HCT116 (cell line): Measurements from ENCODE around the gene RPS6KA1. TPM values are rescaled to one million over a fixed set of nuclear protein-coding genes. Genes with fewer than 3 reads are reported as not detected.

Experiments used
- ATAC-seq: fragments of 200-7000 bp; cut with Tn5 transposase; 2 replicates; pipeline ENCODE4 v1.9.1; 2020; ENCODE audit warnings: mild to moderate bottlenecking, moderate library complexity
- BruUV-seq: library from RNA; stranded (reverse); fragments of 400-500 nt; replicated peaks from 2 replicates; lab custom pipeline; 2021; lab: Mats Ljungman, UMichigan
- CTCF ChIA-PET: fragments of 300-600 bp; sonication (Branson Sonifier 250); formaldehyde crosslinking; loops from one replicate; lab custom pipeline; 2021; ENCODE audit warnings: antibody characterized with exemption; lab: Charles Lee
- POLR2A ChIA-PET: fragments of 300-600, 350-600 bp; sonication (Branson Sonifier 250); formaldehyde crosslinking; loops from one replicate; lab custom pipeline; 2021; ENCODE audit warnings: antibody characterized with exemption; lab: Charles Lee
- RAD21 ChIA-PET, 2 experiments: fragments of 300-600 bp; sonication (Branson Sonifier 250); formaldehyde crosslinking; loops; one replicate each; lab custom pipeline; 2023; ENCODE audit warnings: low total read pairs in 2 of 2; ENCODE audit not compliant: uncharacterized antibody in 2 of 2, unreplicated experiment in 2 of 2, low non-redundant PET in 1 of 2; lab: Charles Lee
- DNase-seq: peaks from one replicate; pipeline ENCODE4 v3.0.0-alpha.2; 2010; ENCODE audit warnings: low read depth, low spot score
- H2AFZ ChIP-seq: fragments of 200-600 bp; shearing (Covaris generic), sonication (generic); 2 replicates; pipeline ENCODE4 v1.6.1; 2017; ENCODE audit warnings: low read depth, mixed run types, mixed read lengths, antibody characterized with exemption, low read length; ENCODE audit not compliant: poor library complexity, severe bottlenecking
- H3K27ac ChIP-seq: 2 replicates; pipeline ENCODE4 v1.5.1; 2012; ENCODE audit warnings: low read depth, low read length
- H3K27me3 ChIP-seq: fragments of 200-600 bp; sonication (generic); 2 replicates; pipeline ENCODE4 v1.6.1; 2016; ENCODE audit warnings: mixed run types, low read length, mixed read lengths; ENCODE audit not compliant: insufficient read depth
- H3K36me3 ChIP-seq, 2 experiments: fragments of 200-500 bp in 1 of 2; fragments of 200-600 bp in 1 of 2; sonication (Bioruptor generic) in 1 of 2; sonication (generic) in 1 of 2; 2 replicates each; pipeline versions ENCODE4 v1.5.1 to v1.6.1; 2014 to 2016; ENCODE audit warnings: low read length in 2 of 2, inconsistent platforms in 1 of 2, mixed read lengths in 1 of 2, mixed run types in 1 of 2; ENCODE audit not compliant: insufficient read depth in 2 of 2, control insufficient read depth in 1 of 2
- H3K4me1 ChIP-seq, 2 experiments: fragments of 200-600 bp in 1 of 2; sonication (generic) in 1 of 2; 2 replicates each; pipeline versions ENCODE4 v1.5.1 to v1.6.1; 2012 to 2017; ENCODE audit warnings: low read length in 2 of 2, inconsistent platforms in 1 of 2, mild to moderate bottlenecking in 1 of 2, mixed read lengths in 1 of 2, mixed run types in 1 of 2, moderate library complexity in 1 of 2; ENCODE audit not compliant: insufficient read depth in 2 of 2, control insufficient read depth in 1 of 2
- H3K4me2 ChIP-seq: fragments of 200-600 bp; sonication (generic); 2 replicates; pipeline ENCODE4 v1.6.1; 2017; ENCODE audit warnings: mixed run types, low read length, mixed read lengths
- H3K4me3 ChIP-seq, 2 experiments: fragments of 200-600 bp in 1 of 2; sonication (generic) in 1 of 2; replicated peaks in 1 of 2; 2 replicates each; pipeline ENCODE4 v1.5.1; 2011 to 2016; ENCODE audit warnings: low read length in 2 of 2, control low read depth in 1 of 2, low read depth in 1 of 2, mild to moderate bottlenecking in 1 of 2, mixed read lengths in 1 of 2, mixed run types in 1 of 2
- H3K79me2 ChIP-seq: fragments of 200-600 bp; sonication (generic); 2 replicates; pipeline ENCODE4 v1.6.1; 2017; ENCODE audit warnings: mild to moderate bottlenecking, mixed run types, low read length, moderate library complexity, mixed read lengths; ENCODE audit not compliant: insufficient read depth
- H3K9ac ChIP-seq: fragments of 200-600 bp; sonication (generic); 2 replicates; pipeline ENCODE4 v1.6.1; 2016; ENCODE audit warnings: low read length, mixed read lengths
- H3K9me2 ChIP-seq: fragments of 200-600 bp; sonication (generic), shearing (Covaris generic); 2 replicates; pipeline ENCODE4 v1.6.1; 2017; ENCODE audit warnings: mixed run types, mild to moderate bottlenecking, moderate library complexity; ENCODE audit not compliant: insufficient read depth
- H3K9me3 ChIP-seq, 2 experiments: fragments of 200-500 bp in 1 of 2; fragments of 200-600 bp in 1 of 2; sonication (Bioruptor generic) in 1 of 2; sonication (generic) in 1 of 2; 2 replicates each; pipeline ENCODE4 v1.6.1; 2014 to 2017; ENCODE audit warnings: low read length in 2 of 2, mixed read lengths in 2 of 2, inconsistent platforms in 1 of 2, low read depth in 1 of 2, mild to moderate bottlenecking in 1 of 2, mixed run types in 1 of 2, moderate library complexity in 1 of 2; ENCODE audit not compliant: control insufficient read depth in 1 of 2, insufficient read depth in 1 of 2
- H4K20me1 ChIP-seq: fragments of 200-600 bp; sonication (generic), shearing (Covaris generic); 2 replicates; pipeline ENCODE4 v1.6.1; 2017; ENCODE audit warnings: mixed run types, mild to moderate bottlenecking, moderate library complexity; ENCODE audit not compliant: insufficient read depth
- CBX3 ChIP-seq: IDR thresholded peaks from 2 replicates; pipeline ENCODE4 v1.6.1; 2012; ENCODE audit warnings: low read depth
- CTCF ChIP-seq, 3 experiments: fragments of 200-600 bp in 1 of 3; sonication (generic) in 1 of 3; IDR thresholded peaks in 2 of 3; conservative IDR thresholded peaks in 1 of 3; 2 replicates each; pipeline ENCODE4 v1.5.1; 2012 to 2017; ENCODE audit warnings: low read depth in 2 of 3, low read length in 2 of 3, antibody characterized with exemption in 1 of 3, borderline replicate concordance in 1 of 3, control low read depth in 1 of 3, mild to moderate bottlenecking in 1 of 3, mixed read lengths in 1 of 3, mixed run types in 1 of 3, moderate library complexity in 1 of 3; ENCODE audit not compliant: insufficient read depth in 1 of 3
- EZH2phosphoT487 ChIP-seq: fragments of 200-600 bp; IDR thresholded peaks from 2 replicates; pipeline ENCODE4 v1.6.1; 2018; ENCODE audit warnings: antibody characterized with exemption, borderline replicate concordance
- JUND ChIP-seq: IDR thresholded peaks from 2 replicates; pipeline ENCODE4 v1.6.1; 2012
- MAX ChIP-seq: IDR thresholded peaks from 2 replicates; pipeline ENCODE4 v1.6.1; 2012
- POLR2AphosphoS5 ChIP-seq: IDR thresholded peaks from 2 replicates; pipeline ENCODE4 v1.6.1; 2011; ENCODE audit warnings: mild to moderate bottlenecking, low read depth, low read length, moderate library complexity
- RAD21 ChIP-seq: IDR thresholded peaks from 2 replicates; pipeline ENCODE4 v1.6.1; 2012; ENCODE audit warnings: low read depth, mild to moderate bottlenecking
- REST ChIP-seq: IDR thresholded peaks from 2 replicates; pipeline ENCODE4 v1.6.1; 2012; ENCODE audit warnings: low read depth
- SIN3A ChIP-seq: IDR thresholded peaks from 2 replicates; pipeline ENCODE4 v1.6.1; 2012; ENCODE audit warnings: low read depth
- SP1 ChIP-seq: IDR thresholded peaks from 2 replicates; pipeline ENCODE4 v1.6.1; 2012; ENCODE audit warnings: low read depth
- SRF ChIP-seq: IDR thresholded peaks from 2 replicates; pipeline ENCODE4 v1.6.1; 2012; ENCODE audit warnings: low read depth
- YY1 ChIP-seq: IDR thresholded peaks from 2 replicates; pipeline ENCODE4 v1.6.1; 2011; ENCODE audit warnings: low read length, low read depth, moderate library complexity, mild to moderate bottlenecking; ENCODE audit not compliant: insufficient replicate concordance; ENCODE audit errors: extremely low read depth
- ZFX ChIP-seq: fragments of 450-650 bp; IDR thresholded peaks from 2 replicates; pipeline ENCODE4 v1.6.1; 2017
- intact Hi-C: fragments of 100-400 bp; cut with micrococcal nuclease; formaldehyde crosslinking; loops from 2 replicates; pipeline ENCODE4 v1.10.0; 2022
- total RNA-seq: library from RNA; stranded (reverse); gene quantifications from one replicate; pipeline ENCODE4 v1.2.1, GENCODE V29; 2021; ENCODE audit not compliant: unreplicated experiment

The RPS6KA1 gene
- total RNA-seq, 1 experiment from 2014 or later: 47.0 TPM

GRCh38 chr1:26522073-26522472 lies 7.5 kb upstream of the RPS6KA1 start:
- Histone ChIP-seq H3K4me2 (no peak overlapping the region), H3K9ac (no peak overlapping the region), H3K4me1 (peaks cover 0 to 16% of the 10 kb centered on the region in 2 experiments; a peak in 2 of 4 replicates)
- no peak for TF ChIP-seq POLR2AphosphoS5
- TF ChIP-seq CTCF (IDR thresholded peaks at IDR 0.05 in 2 of 3, conservative IDR thresholded peaks at IDR 0.05 in 1 of 3; ENCODE audit: borderline replicate concordance in 1 of 3, insufficient read depth in 1 of 3, low read depth in 2 of 3, low read length in 2 of 3): no peak
- no peak for TF ChIP-seq ZFX
- no peak for TF ChIP-seq SIN3A
- no peak for TF ChIP-seq MAX
- TF ChIP-seq REST: no peak
- TF ChIP-seq YY1: no peak
- TF ChIP-seq JUND: no peak
- TF ChIP-seq SRF: no peak
- TF ChIP-seq EZH2phosphoT487: no peak
- no peak for TF ChIP-seq SP1
- no peak for TF ChIP-seq CBX3
- TF ChIP-seq RAD21: no peak
- TF ChIP-seq, all 23 proteins: peak for 0
- POLR2A ChIA-PET: no interaction called here
- Histone ChIP-seq H3K9me3 (no peaks in the 10 kb centered on the region), H3K4me3 (no peak overlapping the region), H3K36me3 (no peaks in the 10 kb centered on the region), H3K27me3 (no peaks in the 10 kb centered on the region), H3K79me2 (no peaks in the 10 kb centered on the region), H3K27ac (no peak overlapping the region), H4K20me1 (no peaks in the 10 kb centered on the region), H2AFZ (no peak overlapping the region), H3K9me2 (no peaks in the 10 kb centered on the region)
- DNase-seq: no peak
- no peak for ATAC-seq
- CTCF ChIA-PET: no interaction called here
- RAD21 ChIA-PET: no interaction called here
- intact Hi-C loops: no loop called here
- no TSS peak for BruUV-seq
